Measurements from ENCODE around the gene MSH6. TPM values are rescaled to one million over a fixed set of nuclear protein-coding genes. Genes with fewer than 3 reads are reported as not detected.
"Not testable (repeated sequence)": the region's sequence is repeated elsewhere in the genome, so short reads cannot be mapped to it uniquely, and the experiment has no call there.

The MSH6 gene
- total and polyA plus RNA-seq, 2 experiments from 2014 or later, result 109 to 311 TPM

DNA sequence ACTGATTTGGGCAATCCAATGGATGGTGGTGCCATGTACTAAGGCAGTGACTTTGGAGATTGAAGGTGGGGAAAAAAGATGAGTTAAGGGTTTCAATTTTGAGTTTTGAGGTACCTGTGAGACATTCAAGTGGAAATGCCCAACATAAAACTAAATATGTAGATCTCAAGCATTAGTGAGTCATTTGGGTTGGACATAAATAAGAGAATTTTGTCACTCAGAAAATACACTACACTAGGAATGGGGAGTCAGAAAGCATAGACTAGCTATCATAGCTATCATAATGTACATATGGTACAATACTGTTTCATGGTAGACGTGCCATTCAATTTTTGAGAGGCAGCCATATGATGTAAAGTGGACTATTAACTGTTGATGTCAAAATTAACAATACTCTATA lies 67.3 kb downstream of the MSH6 start (continued):
- no peak for TF ChIP-seq ZNF462 (CRISPR knock-in tag; IDR thresholded peaks at IDR 0.05)
- TF ChIP-seq EZH2phosphoT487 (IDR thresholded peaks at IDR 0.05; ENCODE audit: unreplicated experiment), result no peak
- TF ChIP-seq EZH2 (IDR thresholded peaks at IDR 0.05; ENCODE audit: low read depth, unreplicated experiment), result no peak
- no peak for TF ChIP-seq REST (IDR thresholded peaks at IDR 0.05; ENCODE audit: unreplicated experiment)
- no peak for TF ChIP-seq ZNF114 (CRISPR knock-in tag; IDR thresholded peaks at IDR 0.05)

DNA sequence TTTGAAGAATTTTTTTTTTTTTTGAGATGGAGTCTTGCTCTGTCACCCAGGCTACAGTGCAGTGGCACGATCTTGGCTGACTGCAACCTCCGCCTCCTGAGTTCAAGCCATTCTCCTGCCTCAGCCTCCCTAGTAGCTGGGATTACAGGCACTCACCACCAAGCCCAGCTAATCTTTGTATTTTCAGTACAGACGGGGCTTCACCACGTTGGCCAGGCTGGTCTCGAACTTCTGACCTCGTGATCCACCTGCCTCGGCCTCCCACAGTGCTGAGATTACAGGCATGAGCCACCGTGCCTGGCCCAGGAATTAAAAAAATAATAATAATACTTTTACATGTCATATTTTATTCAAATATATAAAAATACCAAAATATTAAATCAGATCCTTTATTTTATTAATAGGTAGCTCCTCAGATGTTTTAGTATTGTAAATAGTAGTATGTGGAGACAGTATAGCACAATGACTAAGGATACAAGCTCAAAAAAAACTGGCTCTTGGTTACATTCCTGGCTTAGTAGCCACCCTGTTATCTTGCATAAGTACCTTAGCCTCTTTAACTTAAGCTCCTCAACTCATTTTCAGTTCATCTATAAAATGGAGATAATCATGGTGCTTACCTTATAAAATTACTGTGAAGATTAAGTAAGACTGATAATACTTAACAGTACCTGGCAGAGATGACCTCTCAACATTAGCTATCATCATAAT lies 70.3 kb downstream of the MSH6 start:
- H3K4me2 ChIP-seq; H3K4me3 ChIP-seq; H3K9me3 Mint-ChIP-seq; H3K9me2 ChIP-seq (ENCODE audit: insufficient read depth); H3K36me3 Mint-ChIP-seq (ENCODE audit: low read depth); H3K4me1 ChIP-seq (ENCODE audit: insufficient read depth); H3K27ac ChIP-seq (ENCODE audit: low read depth); H2AFZ ChIP-seq; H3K27me3 Mint-ChIP-seq (ENCODE audit: insufficient read depth, low read depth, poor library complexity); H3K36me3 ChIP-seq (ENCODE audit: insufficient read depth); ATAC-seq; H3K4me3 Mint-ChIP-seq; H3K4me1 Mint-ChIP-seq; H3K27me3 ChIP-seq (ENCODE audit: insufficient read depth); H3F3A ChIP-seq (replicated peaks; ENCODE audit: low read depth); DNase-seq (ENCODE audit: low spot score); H3K27ac Mint-ChIP-seq: not testable (repeated sequence)
- Histone ChIP-seq H4K20me1 (replicated peaks; ENCODE audit: insufficient read depth) (peaks cover 25% of the 10 kb centered on the region), H3K79me2 (replicated peaks; ENCODE audit: insufficient read depth) (peaks cover 100% of the 10 kb centered on the region)

Small RNA genes lying within 50 kb of the gene (small RNA-seq; reads per million reads assigned to genes)
- not detected for gene RF00026 (ENCODE audit: low replicate concordance)
- gene RPL36AP15 (ENCODE audit: low replicate concordance), result not detected

Other genes with a start within 250 kb of the MSH6 start
- gene KCNK12, start 212.2 kb upstream of the MSH6 start, total RNA-seq (2014; rRNA removed; shearing (Covaris generic)), result 17.3 and 17.5 TPM in 2 replicates
- 6.6 and 7.1 TPM in 2 replicates for gene KCNK12, start 212.2 kb upstream of the MSH6 start, polyA plus RNA-seq (2016; fragmentation: Nextera tagmentation; extraction: Ambion mirVana)
- gene FBXO11, start 123.4 kb downstream of the MSH6 start, total RNA-seq (2014; rRNA removed; shearing (Covaris generic)), result 52.7 and 53.1 TPM in 2 replicates
- 18.8 and 21.5 TPM in 2 replicates for gene FBXO11, start 123.4 kb downstream of the MSH6 start, polyA plus RNA-seq (2016; fragmentation: Nextera tagmentation; extraction: Ambion mirVana)

Measured in GM23338 (cell line).